HS-27A (cell line): Measurements from ENCODE around the gene SMIM38.

Experiments
- DNase-seq: peaks from one replicate; pipeline ENCODE4 v3.0.0-alpha.2; 2012; ENCODE audit warnings: low read depth, missing footprints

SMIM38 gene

DNA sequence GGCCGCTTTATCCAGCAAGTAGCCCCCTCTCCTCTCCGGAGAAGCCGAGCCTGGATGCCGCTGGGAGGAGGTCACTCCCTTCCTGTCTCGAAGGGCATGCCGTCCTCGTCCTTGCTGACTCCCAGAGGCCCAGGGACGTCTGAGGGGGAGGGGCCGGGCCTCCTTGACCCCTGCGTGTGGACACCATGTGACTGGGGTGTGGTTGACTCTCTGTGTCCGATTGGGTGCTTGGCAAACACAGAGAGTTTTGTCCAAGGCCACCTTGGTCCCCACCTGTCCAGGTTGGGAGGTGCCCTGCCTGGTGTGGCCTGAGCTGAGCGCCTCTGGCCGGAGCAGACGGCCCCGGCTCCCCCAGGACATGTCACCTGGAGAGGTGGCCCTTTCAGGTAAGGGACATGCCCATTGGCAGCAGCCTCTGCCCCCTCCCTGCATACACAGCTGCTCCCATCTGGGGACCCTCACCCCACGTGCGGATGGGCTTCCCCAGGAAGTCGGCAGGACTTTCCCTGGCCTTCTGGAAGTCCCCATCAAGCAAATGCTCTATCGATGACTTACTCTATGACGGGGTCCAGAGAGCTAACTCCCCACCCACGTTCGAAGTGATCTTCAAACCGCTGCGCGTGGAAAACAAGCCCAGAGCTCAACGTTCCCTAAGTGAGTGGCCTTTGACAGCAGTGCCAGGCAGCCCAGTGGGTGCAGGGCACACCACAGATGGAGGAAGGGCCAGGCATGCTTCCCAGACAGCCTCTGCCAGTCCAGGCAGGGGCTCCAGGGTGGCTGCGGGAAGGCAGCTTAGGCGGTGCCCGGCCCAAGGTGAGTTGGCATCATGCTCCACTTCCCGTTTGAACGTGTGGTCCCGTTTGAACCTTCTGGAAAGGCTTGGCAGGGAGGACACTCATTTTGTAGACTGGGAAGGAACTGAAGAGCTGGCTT, at the start of gene SMIM38:
Gene SMIM38, plus strand, starts transcription at position 634 of the 933 bp plus-strand sequence. CDS start 1,912 bp downstream, outside the sequence.
- DNase-seq, result no peak

DNA sequence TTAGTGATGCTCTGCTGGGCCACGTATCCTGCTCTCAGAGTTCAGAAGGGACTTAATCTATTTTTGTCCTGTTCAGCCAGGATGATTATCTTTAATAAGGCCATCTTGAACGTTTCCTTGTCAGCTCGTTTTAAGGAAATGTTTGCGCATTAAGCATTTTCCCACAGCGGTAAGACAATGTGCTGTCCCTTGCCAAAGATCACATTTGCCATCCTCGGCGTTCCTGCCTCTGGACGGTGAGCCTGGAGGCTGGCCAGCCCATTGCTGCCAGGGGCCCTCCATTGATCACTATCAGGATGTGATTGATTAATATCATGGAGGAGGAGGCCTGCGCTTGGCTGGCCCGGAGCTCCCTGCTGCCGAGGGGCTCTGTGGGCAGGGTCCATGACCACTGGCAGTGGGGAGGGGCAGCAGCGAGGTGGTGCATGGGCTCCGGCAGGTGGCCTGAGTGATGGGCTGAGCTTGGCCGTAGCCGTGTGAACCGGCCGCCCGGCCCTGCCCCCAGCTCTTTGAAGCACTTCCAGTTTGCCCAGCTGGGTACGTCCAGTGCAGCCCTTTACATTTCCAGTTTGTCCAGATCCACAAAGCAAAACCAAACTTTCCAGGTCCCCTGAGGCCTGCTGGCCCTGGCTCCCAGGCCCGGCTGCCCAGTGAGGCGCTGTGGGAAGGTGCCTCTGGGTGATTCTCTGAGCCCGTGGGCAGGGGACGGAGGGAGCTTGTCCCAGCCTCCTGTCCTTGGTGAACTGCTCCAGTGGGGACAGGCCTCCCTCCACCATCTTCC, 49.5 kb upstream of the SMIM38 start:
- no peak for DNase-seq

- no peak for DNase-seq
These were observed 48.3 kb upstream of the SMIM38 start for GRCh38 chr11:69107413-69107812.

DNA sequence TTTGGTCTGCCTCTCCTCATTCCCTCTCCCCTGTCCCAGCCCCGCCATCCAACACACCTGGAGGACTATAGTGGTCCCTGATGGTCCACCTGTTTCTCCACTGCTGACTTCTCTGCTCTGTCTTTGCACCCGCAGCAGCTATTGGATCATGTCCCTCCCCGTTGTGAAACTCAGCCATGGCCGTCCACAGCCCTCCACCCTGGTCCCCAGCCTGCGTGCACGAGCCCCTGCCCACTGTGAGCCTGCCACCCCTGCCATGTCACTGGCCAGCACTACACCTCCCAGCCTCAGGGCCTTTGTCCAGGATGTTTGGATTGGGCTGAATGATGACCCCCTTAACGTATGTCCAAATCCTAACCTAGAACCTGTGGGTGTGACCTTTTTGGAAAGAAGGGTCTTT, 47.7 kb upstream of the SMIM38 start:
- no peak for DNase-seq

DNA sequence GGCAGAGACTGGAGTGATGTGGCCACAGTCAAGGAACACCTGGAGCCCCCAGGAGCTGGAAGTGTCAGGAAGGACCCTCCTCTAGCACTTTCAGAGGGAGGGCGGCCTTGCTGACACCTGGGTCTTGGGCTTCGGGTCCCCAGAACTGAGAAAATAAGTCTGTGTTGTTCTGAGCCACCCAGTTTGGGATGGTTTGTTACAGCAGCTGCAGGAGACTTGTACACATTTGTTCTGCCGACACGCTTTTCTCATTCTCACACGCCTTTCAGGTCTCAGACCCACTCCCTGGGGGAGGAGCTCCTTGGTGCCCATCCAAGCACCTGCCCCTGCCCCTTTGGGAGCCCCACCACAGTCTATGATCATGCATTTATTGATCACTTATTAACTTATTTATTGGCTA, 47.2 kb upstream of the SMIM38 start:
- DNase-seq, result no peak

DNA sequence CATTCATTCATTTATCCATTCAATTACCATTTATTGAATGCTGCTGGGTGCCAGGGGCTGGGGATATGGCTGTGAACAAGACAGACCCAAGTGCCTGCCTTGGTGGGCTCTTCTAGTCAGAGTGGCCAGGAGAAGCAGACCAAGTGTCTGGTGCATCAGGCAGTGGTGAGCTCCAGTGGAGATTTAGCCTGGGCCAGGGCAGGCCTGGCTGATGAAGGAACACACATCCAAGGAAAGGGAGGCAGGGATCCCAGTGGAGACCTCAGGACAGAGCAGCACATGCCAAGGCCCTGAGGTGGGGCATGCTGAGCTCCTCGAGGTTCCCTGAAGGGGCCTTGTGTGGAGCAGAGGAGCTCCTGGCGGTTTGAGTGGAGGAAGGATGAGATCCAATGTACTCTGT, 46.6 kb upstream of the SMIM38 start:
- no peak for DNase-seq

GRCh38 chr11:69110451-69110850, 45.3 kb upstream of the SMIM38 start:
- DNase-seq, result no peak

GRCh38 chr11:69111624-69112542, 43.9 kb upstream of the SMIM38 start:
- no peak for DNase-seq

DNA sequence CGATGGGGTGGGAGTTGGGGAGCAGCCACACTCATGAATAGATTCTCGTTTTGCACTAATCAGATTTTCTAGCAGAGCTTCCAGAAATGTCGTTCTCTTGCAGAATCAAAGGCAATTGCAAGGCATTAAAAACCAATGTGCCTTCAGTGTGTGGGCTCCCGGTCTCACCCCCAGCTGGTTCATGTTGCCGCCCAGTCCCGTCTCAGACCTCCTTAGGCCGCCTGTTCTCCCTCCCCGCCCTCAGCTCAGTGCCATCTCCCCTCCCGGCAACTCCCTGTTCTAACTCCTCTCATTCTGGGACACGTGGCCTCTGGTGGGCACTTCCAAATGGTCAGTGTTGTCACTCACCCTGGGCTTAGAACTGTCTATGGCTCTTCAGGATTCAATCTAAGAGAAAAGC, 42.5 kb upstream of the SMIM38 start:
- DNase-seq, result no peak

- no peak for DNase-seq
These were observed 41.9 kb upstream of the SMIM38 start for GRCh38 chr11:69113646-69114340.

GRCh38 chr11:69114362-69114761, 41.4 kb upstream of the SMIM38 start:
- no peak for DNase-seq

DNA sequence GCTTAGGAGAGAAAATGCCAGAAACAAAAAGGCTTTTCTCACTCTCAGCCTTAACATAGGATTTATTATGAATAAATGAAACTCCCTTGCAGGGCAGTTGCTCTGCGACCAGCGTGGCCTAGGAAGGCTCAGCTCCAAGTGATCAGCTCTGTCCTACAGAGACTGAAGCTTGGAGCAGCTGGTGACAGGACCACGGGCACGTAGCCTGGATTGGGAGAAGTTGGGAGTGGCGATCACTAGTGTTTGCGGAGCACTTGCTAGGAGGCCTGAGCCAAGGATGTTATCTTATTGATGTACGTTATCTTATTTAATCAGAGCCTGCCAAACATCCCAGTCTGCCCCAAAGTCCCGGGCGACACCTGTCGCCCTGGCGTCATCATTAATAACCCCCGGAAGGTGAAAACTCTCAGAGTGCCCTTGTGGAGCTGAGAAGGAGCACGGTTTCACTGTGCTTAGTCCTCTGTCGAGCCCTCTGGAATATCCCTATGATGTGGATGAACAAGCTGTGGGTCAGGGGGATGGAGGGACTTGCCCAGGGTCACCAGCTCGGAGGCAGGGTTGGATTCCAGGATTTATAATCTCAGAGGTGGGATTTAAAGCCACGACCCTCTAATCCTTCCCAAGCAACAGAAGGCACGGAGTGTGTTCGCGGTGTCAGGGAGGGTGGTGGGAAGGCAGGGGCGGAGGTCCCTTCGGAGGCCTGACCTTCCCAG, 40.8 kb upstream of the SMIM38 start:
- no peak for DNase-seq

DNA sequence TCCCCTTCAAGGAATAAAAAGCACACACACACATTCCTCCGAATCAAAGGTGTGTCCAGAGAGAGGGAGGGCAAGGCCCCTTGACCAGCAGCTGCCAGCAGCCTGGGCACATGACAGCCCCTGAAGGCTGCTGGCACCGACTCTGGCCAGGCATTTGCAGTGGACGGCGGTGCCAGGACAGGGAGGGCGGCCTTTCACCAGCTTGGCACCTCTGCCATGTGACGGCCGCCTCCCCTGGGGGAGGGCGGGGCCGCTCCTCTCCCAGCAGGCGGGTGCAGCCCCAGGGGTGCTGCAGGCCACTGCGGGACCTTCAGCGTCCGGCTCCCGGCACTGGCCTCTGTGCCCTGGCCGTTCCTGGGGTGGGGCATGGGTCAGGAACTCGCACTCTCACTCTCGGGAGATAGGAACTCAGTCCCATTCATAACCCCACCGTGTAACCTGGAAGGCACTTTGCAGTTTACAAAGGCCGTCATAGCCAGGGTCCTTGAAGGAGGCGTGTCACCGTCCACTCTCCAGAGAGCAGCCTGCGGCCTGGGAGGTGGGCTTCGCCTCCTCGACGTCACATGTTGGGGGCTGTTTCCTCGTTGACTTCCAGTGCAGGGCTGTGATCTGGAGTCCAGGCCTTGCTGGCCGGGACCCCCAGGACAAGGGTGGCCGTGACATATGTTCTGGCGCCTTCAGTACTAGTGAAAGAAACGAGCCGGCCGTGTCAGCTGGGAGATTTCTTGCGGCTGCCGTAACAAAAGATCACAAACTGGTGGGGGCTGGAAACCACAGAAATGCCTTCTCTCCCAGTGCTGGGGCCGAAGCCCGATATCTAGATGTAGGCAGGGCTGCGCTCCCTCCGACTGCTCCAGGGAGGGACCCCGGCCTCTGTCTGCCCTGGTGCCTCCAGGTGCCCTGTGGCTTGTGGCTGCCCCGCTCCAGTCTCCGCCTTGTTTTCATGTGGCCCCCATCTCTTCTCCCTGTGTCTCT, 39.9 kb upstream of the SMIM38 start:
- no peak for DNase-seq

- DNase-seq, result no peak
These were observed 39.1 kb upstream of the SMIM38 start for GRCh38 chr11:69116671-69117070.

GRCh38 chr11:69119190-69119589, 36.5 kb upstream of the SMIM38 start:
- no peak for DNase-seq

DNA sequence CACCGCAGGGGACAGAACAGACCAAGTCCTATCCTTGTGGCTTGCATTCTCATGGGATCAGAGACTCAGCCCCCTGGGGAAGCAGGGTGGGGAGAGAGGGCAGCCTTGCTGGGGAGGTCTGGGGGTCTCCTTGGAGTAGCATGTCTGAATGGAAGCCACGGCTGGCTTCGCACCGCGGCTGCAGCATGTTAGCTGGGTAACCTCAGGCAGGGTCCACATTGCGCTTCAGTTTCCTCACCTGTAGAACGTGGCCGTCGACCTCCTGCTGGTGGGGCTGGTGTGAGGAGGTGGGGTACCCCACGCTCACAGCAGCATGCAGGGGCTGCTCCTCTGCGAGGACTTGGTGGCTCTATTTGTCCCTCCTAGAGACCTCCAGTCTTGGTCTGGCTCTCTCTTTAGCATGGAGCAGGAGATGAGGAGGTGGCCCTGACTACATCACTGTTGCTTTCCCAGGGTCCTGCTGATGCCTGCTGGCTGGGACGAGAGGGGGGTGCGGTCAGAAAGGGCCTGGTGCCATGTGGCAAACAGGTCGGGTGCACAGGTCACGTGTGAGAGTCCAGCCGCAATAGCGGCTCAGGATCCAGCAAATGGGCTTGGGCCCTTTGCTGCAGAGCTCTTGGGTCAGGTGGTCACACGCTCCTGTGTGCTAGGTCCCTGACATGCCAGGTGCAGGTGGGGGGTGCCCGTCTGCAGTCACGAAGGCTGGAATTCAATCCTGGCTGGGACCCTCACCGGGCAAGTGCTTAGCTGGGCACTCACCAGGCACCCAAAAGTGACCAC, 35.4 kb upstream of the SMIM38 start:
- no peak for DNase-seq

- no peak for DNase-seq
These were observed 34.7 kb upstream of the SMIM38 start for GRCh38 chr11:69121021-69121420.

DNA sequence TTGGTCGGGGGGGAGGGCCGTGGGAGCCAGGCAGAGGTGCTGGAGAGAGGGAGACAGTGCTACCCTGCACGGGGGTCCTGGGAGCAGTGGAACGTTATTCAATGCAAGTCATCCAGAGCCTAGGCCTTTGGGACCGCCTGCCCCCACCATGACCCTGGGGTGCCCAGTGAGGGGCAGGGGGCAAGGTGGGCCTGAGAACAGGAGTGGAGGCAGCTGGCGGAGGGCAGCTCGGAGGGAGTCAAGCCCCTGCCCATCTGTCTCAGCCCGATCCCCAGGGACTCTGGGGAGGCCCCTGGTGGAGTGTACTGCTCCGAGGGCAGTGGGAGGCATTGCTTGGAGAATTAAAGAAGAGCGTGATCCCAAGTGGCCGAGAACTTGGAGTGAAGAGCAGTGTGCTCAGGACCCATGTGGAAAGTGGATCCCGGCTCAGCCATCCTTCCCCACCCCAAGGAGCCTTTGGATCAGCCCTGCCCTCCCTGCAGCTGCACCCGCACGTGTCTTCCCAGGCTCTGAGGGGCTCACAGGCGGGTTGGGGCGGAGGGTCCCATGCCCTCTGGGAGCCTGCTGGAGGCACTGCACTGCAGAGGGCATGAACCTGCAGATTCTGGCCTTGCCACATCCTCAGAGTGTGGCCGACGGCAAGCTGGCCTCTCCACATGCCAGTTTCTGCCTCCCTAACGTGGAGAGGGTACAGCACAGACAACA, 34.0 kb upstream of the SMIM38 start:
- no peak for DNase-seq
